ENCODE data around the gene IQCE. TPM values are rescaled to one million over a fixed set of nuclear protein-coding genes. Genes with fewer than 3 reads are reported as not detected.

The IQCE gene
- total RNA-seq, 1 experiment from 2014 or later = 21.4 TPM

GRCh38 chr7:2566890-2567678, 8.3 kb downstream of the IQCE start:
- ChIA-PET POLR2A (no interaction called here), CTCF (interaction anchor here (0.6 to 1.0 kb wide), 2 partner anchors 114 to 116 kb away, joined by 3 read pairs; no protein-coding TSS in a partner anchor), RAD21 (ENCODE audit: low non-redundant PET in 1 of 2, low total read pairs in 2 of 2, uncharacterized antibody in 2 of 2, unreplicated experiment in 2 of 2) (no interaction called here)
- no TSS peak for BruUV-seq (replicated peaks)
- peaks cover 9 to 13% of the 10 kb centered on the region in 2 experiments for H3K4me1 ChIP-seq (ENCODE audit: control insufficient read depth in 1 of 2, insufficient read depth in 2 of 2, low read length in 2 of 2)
- no peaks in the 10 kb centered on the region for H4K20me1 ChIP-seq (ENCODE audit: insufficient read depth)
- no peak for TF ChIP-seq TCF7L2 (IDR thresholded peaks at IDR 0.05; ENCODE audit: borderline replicate concordance, extremely low read depth, insufficient read depth, insufficient read length)
- TF ChIP-seq EZH2 (IDR thresholded peaks at IDR 0.05) = no peak
- TF ChIP-seq ELF1 (IDR thresholded peaks at IDR 0.05; ENCODE audit: borderline replicate concordance, low read depth) = no peak
- TF ChIP-seq, protein P1, sequence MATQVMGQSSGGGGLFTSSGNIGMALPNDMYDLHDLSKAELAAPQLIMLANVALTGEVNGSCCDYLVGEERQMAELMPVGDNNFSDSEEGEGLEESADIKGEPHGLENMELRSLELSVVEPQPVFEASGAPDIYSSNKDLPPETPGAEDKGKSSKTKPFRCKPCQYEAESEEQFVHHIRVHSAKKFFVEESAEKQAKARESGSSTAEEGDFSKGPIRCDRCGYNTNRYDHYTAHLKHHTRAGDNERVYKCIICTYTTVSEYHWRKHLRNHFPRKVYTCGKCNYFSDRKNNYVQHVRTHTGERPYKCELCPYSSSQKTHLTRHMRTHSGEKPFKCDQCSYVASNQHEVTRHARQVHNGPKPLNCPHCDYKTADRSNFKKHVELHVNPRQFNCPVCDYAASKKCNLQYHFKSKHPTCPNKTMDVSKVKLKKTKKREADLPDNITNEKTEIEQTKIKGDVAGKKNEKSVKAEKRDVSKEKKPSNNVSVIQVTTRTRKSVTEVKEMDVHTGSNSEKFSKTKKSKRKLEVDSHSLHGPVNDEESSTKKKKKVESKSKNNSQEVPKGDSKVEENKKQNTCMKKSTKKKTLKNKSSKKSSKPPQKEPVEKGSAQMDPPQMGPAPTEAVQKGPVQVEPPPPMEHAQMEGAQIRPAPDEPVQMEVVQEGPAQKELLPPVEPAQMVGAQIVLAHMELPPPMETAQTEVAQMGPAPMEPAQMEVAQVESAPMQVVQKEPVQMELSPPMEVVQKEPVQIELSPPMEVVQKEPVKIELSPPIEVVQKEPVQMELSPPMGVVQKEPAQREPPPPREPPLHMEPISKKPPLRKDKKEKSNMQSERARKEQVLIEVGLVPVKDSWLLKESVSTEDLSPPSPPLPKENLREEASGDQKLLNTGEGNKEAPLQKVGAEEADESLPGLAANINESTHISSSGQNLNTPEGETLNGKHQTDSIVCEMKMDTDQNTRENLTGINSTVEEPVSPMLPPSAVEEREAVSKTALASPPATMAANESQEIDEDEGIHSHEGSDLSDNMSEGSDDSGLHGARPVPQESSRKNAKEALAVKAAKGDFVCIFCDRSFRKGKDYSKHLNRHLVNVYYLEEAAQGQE (IDR thresholded peaks at IDR 0.05; ENCODE audit: low read depth) = no peak
- no peak for TF ChIP-seq ATF3 (IDR thresholded peaks at IDR 0.05)
- no peak for TF ChIP-seq POLR2A (IDR thresholded peaks at IDR 0.05; ENCODE audit: borderline replicate concordance, extremely low read depth, insufficient read depth, insufficient read length)
- no peak for TF ChIP-seq ZNF274 (IDR thresholded peaks at IDR 0.05; ENCODE audit: low read depth, low read length)
- no peak for TF ChIP-seq ZFX (IDR thresholded peaks at IDR 0.05)
- no peak for TF ChIP-seq EGR1 (IDR thresholded peaks at IDR 0.05; ENCODE audit: low read depth)
- TF ChIP-seq POLR2AphosphoS5 (IDR thresholded peaks at IDR 0.05; ENCODE audit: low read depth, low read length) = no peak
- no peak for TF ChIP-seq CEBPB (IDR thresholded peaks at IDR 0.05; ENCODE audit: low read depth)
- TF ChIP-seq RAD21 (IDR thresholded peaks at IDR 0.05; ENCODE audit: low read depth) = no peak
- TF ChIP-seq SP1 (IDR thresholded peaks at IDR 0.05; ENCODE audit: low read depth) = no peak
- no peak for TF ChIP-seq EZH2phosphoT487 (IDR thresholded peaks at IDR 0.05; ENCODE audit: borderline replicate concordance)
- TF ChIP-seq, protein P2, sequence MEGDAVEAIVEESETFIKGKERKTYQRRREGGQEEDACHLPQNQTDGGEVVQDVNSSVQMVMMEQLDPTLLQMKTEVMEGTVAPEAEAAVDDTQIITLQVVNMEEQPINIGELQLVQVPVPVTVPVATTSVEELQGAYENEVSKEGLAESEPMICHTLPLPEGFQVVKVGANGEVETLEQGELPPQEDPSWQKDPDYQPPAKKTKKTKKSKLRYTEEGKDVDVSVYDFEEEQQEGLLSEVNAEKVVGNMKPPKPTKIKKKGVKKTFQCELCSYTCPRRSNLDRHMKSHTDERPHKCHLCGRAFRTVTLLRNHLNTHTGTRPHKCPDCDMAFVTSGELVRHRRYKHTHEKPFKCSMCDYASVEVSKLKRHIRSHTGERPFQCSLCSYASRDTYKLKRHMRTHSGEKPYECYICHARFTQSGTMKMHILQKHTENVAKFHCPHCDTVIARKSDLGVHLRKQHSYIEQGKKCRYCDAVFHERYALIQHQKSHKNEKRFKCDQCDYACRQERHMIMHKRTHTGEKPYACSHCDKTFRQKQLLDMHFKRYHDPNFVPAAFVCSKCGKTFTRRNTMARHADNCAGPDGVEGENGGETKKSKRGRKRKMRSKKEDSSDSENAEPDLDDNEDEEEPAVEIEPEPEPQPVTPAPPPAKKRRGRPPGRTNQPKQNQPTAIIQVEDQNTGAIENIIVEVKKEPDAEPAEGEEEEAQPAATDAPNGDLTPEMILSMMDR (IDR thresholded peaks at IDR 0.05 in 2 of 3, conservative IDR thresholded peaks at IDR 0.05 in 1 of 3; ENCODE audit: borderline replicate concordance in 1 of 3, insufficient read depth in 1 of 3, low read depth in 2 of 3, low read length in 2 of 3) = no peak
- TF ChIP-seq, protein P3, sequence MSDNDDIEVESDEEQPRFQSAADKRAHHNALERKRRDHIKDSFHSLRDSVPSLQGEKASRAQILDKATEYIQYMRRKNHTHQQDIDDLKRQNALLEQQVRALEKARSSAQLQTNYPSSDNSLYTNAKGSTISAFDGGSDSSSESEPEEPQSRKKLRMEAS (IDR thresholded peaks at IDR 0.05) = no peak
- TF ChIP-seq, protein P4, sequence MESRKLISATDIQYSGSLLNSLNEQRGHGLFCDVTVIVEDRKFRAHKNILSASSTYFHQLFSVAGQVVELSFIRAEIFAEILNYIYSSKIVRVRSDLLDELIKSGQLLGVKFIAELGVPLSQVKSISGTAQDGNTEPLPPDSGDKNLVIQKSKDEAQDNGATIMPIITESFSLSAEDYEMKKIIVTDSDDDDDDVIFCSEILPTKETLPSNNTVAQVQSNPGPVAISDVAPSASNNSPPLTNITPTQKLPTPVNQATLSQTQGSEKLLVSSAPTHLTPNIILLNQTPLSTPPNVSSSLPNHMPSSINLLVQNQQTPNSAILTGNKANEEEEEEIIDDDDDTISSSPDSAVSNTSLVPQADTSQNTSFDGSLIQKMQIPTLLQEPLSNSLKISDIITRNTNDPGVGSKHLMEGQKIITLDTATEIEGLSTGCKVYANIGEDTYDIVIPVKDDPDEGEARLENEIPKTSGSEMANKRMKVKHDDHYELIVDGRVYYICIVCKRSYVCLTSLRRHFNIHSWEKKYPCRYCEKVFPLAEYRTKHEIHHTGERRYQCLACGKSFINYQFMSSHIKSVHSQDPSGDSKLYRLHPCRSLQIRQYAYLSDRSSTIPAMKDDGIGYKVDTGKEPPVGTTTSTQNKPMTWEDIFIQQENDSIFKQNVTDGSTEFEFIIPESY (IDR thresholded peaks at IDR 0.05; ENCODE audit: extremely low read depth, insufficient replicate concordance, low read length) = no peak
- DNase-seq (ENCODE audit: low read depth, low spot score) (no peak), ATAC-seq (no peak)
- no peaks in the 10 kb centered on the region for H3K27me3 ChIP-seq (ENCODE audit: insufficient read depth, low read length)
- H3K79me2 ChIP-seq (ENCODE audit: insufficient read depth, low read length) = peaks cover 17% of the 10 kb centered on the region
- no peaks in the 10 kb centered on the region for H3K9me2 ChIP-seq (ENCODE audit: insufficient read depth)
- H3K9me3 ChIP-seq (ENCODE audit: control insufficient read depth in 1 of 2, insufficient read depth in 1 of 2, low read depth in 1 of 2, low read length in 2 of 2) = no peaks in the 10 kb centered on the region
- no peak overlapping the region for H3K9ac ChIP-seq (ENCODE audit: low read length)
- H3K36me3 ChIP-seq (ENCODE audit: control insufficient read depth in 1 of 2, insufficient read depth in 2 of 2, low read length in 2 of 2) = no peaks in the 10 kb centered on the region
- intact Hi-C loops (cut with micrococcal nuclease) = loop anchor here (10.0 kb wide), 1 partner anchor 118 kb away; the partner anchor contains the start of gene AMZ1
- no peak overlapping the region for H3K27ac ChIP-seq (ENCODE audit: low read depth, low read length)
- no peak overlapping the region for H3K4me2 ChIP-seq (ENCODE audit: low read length)
- no peak overlapping the region for H3K4me3 ChIP-seq (replicated peaks in 1 of 2; ENCODE audit: low read depth in 1 of 2, low read length in 2 of 2)
- H2AFZ ChIP-seq (ENCODE audit: low read depth, low read length, poor library complexity, severe bottlenecking) = no peak overlapping the region
